ENCODE data around the gene DBF4B.
"Not testable (repeated sequence)": the region's sequence is repeated elsewhere in the genome, so short reads cannot be mapped to it uniquely, and the experiment has no call there.

DBF4B gene

DNA sequence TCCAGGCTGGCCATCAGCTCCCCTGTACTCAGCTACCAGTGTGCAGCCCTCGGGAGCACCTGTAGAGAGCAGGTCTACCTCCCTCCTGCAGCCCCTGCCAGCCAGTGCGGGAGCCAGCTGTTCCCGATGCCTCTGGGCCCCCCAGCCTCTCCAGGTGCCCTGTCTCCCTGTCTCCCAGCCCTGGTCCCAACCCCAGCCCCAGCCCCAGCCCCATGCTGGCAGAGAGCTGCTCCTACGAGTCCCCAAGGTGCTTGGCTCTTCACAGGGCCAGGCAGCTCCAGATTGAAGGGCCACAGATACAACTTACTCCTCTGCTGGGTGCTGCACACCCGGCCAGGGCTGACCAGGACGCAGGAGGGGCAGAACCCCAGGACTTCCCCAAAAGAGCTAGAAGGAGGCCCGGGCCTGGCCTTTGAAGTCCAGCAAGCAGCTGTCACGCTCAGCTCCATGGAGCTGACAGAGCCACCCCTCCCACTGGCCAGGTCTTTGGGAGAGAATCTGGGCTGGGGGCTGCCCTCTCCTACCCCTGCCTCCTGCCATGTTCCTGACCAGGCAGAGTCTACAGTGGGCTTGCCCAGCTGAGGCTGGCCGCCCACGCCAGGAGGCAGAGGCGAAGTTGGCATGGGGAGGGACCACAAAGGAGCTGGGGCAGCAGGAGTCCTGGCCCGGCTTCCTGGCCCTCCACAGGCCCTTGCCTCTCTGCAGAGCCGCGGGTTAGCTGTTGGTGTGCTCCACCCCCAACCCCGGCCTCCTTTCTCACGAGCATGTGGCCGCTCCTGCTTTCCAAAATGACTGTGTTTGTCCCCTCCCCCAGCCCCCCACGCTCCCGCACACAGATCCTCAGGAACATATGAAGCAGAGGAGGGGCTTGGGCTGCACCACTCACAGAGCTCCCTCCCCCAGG is 40.9 kb downstream of the DBF4B start:
- DNase-seq (ENCODE audit: extremely low read depth, low read depth): no peak
- no peak for TF ChIP-seq CTCF (IDR thresholded peaks at IDR 0.05; ENCODE audit: low read depth, low read length, missing control alignments)
- H3K4me3 ChIP-seq (replicated peaks; ENCODE audit: low read depth, low read length): no peak overlapping the region

DNA sequence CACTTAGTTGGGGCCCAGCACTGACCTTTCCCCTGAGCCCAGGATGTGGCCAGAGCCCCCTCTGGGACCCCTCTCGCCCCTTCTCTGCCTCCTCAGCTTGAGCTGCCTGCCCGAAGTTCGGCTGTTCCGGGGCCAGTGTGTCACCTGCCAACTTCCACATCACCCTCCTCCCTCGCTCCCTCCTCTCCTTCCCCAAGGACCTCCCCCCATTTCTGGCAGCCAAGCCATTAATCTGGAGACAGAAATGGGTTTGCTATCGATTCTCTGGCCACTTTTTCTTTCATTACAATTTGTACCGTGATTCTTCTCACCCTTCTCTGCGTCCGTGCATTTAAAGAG is 41.5 kb downstream of the DBF4B start:
- no peak for DNase-seq (ENCODE audit: extremely low read depth, low read depth)
- no peak for TF ChIP-seq CTCF (IDR thresholded peaks at IDR 0.05; ENCODE audit: low read depth, low read length, missing control alignments)

DNA sequence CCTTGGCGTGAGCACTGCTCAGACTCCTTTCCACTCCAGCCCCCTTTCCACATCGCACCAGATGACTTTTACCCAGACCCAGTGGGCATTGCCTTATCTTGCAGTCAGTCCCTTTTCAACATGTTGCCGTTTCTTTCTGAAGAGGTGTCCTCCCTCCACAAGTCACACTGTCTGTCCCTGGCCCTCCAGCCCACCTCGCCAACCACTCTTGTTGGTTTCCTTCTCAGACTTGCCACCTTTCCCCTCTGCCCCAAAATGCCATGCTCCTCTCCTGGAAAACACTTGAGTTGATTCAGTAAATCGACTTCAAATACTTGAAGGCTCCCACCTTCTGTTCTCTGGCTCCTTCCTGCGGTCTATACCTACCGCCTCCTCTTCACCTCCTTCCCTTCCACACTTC is 42.9 kb downstream of the DBF4B start:
- no peak for DNase-seq (ENCODE audit: extremely low read depth, low read depth)
- TF ChIP-seq CTCF (IDR thresholded peaks at IDR 0.05; ENCODE audit: low read depth, low read length, missing control alignments): no peak
- H3K4me3 ChIP-seq (replicated peaks; ENCODE audit: low read depth, low read length): no peak overlapping the region

More for the DNA sequence above, 41.5 kb downstream of the DBF4B start:
- no peak overlapping the region for H3K4me3 ChIP-seq (replicated peaks; ENCODE audit: low read depth, low read length)

DNA sequence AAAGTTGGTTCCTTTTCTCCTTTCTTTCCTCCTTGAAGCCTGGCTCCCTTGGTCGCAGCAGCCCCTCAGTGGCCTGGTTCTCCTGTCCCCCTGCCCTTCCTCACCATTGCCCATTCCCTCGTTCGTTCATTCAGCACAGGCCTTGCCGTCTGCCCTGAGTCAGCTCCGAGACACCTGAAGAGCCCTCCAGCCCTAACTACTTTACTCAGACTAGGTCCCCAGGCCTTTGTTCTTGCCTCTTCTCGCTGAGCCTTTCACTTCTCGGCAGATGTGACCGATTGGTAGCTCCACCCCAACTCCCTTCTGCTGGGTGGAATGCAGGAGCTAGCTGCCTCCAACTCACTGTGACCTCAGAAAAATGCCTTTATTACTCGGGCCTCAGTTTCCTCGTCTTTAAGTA is 43.3 kb downstream of the DBF4B start:
- no peak for DNase-seq (ENCODE audit: extremely low read depth, low read depth)
- TF ChIP-seq CTCF (IDR thresholded peaks at IDR 0.05; ENCODE audit: low read depth, low read length, missing control alignments): no peak
- H3K4me3 ChIP-seq (replicated peaks; ENCODE audit: low read depth, low read length): no peak overlapping the region

- H3K4me3 ChIP-seq (replicated peaks; ENCODE audit: low read depth, low read length): no peak overlapping the region
- no peak for TF ChIP-seq CTCF (IDR thresholded peaks at IDR 0.05; ENCODE audit: low read depth, low read length, missing control alignments)
- no peak for DNase-seq (ENCODE audit: extremely low read depth, low read depth)
Observed at GRCh38 chr17:44752953-44753861, 44.7 kb downstream of the DBF4B start.

DNA sequence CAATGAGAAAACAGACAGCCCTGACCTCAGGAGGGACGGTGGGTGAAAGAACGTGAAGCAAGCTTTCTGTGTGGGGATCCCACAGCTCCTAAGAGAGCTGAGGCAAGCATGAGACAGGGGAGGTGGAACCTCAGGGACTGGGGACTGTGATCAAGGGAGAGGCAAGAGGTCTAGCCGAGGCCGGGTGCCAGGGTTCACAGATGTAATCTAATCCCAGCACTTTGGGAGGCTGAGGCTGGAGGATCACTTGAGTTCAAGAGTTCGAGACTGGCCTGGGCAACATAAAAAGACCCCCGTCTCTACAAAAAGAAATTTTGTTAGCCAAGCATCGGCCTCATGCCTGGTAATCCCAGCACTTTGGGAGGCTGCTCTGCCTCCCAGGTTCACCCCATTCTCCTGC is 45.8 kb downstream of the DBF4B start:
- no peak overlapping the region for H3K4me3 ChIP-seq (replicated peaks; ENCODE audit: low read depth, low read length)
- DNase-seq (ENCODE audit: extremely low read depth, low read depth): no peak
- no peak for TF ChIP-seq CTCF (IDR thresholded peaks at IDR 0.05; ENCODE audit: low read depth, low read length, missing control alignments)

- DNase-seq (ENCODE audit: extremely low read depth, low read depth); H3K4me3 ChIP-seq (replicated peaks; ENCODE audit: low read depth, low read length): not testable (repeated sequence)
Observed at GRCh38 chr17:44755180-44755579, 46.7 kb downstream of the DBF4B start.

Data from HFF-Myc (cell line).